ENCODE measurements around the gene ACTL7B.
A peak's percentile ranks its signal among the peaks of the same experiment; 100 is the strongest.
"Not testable (repeated sequence)": the region's sequence is repeated elsewhere in the genome, so short reads cannot be mapped to it uniquely, and the experiment has no call there.

Gene ACTL7B

GRCh38 chr9:108855888-108856287, at the start of gene ACTL7B:
Gene ACTL7B, minus strand, starts transcription at chr9:108855986. Its CDS starts 56 bp downstream, at chr9:108855930.
- Mint-ChIP-seq H3K9me3 (no peaks in the 10 kb centered on the region), H3K27me3 (no peaks in the 10 kb centered on the region), H3K36me3 (no peaks in the 10 kb centered on the region), H3K4me1 (peaks cover 0 to 8% of the 10 kb centered on the region in 2 donors), H3K4me3 (no peak within 1 kb of the TSS), H3K27ac (no peak within 1 kb of the TSS)
- no peak for ATAC-seq (replicated peaks)
- DNase-seq = no peak

- Mint-ChIP-seq H3K27me3 (no peaks in the 10 kb centered on the region), H3K9me3 (no peaks in the 10 kb centered on the region), H3K36me3 (peaks cover 50 to 62% of the 10 kb centered on the region in 2 donors), H3K4me1 (no peaks in the 10 kb centered on the region), H3K4me3 (no peak overlapping the region), H3K27ac (no peak overlapping the region)
- ATAC-seq (replicated peaks) = no peak
- no peak for DNase-seq
Observed at GRCh38 chr9:108905494-108905893, 49.7 kb upstream of the ACTL7B start.

- no peak overlapping the region for H3K4me3 Mint-ChIP-seq
- ATAC-seq (replicated peaks) (no peak), DNase-seq (no peak)
- no peak overlapping the region for H3K27ac Mint-ChIP-seq
- no peaks in the 10 kb centered on the region for H3K9me3 Mint-ChIP-seq
- no peaks in the 10 kb centered on the region for H3K27me3 Mint-ChIP-seq
- peaks cover 50 to 59% of the 10 kb centered on the region in 2 donors for H3K36me3 Mint-ChIP-seq
- H3K4me1 Mint-ChIP-seq = no peaks in the 10 kb centered on the region
Observed at GRCh38 chr9:108904161-108904560, 48.4 kb upstream of the ACTL7B start.

GRCh38 chr9:108903420-108904103, 47.8 kb upstream of the ACTL7B start:
- no peaks in the 10 kb centered on the region for H3K27me3 Mint-ChIP-seq
- peaks cover 50 to 53% of the 10 kb centered on the region in 2 donors for H3K36me3 Mint-ChIP-seq
- ATAC-seq (replicated peaks) (no peak), DNase-seq (no peak)
- H3K9me3 Mint-ChIP-seq = no peaks in the 10 kb centered on the region
- H3K4me1 Mint-ChIP-seq = no peaks in the 10 kb centered on the region
- H3K4me3 Mint-ChIP-seq = no peak overlapping the region
- no peak overlapping the region for H3K27ac Mint-ChIP-seq

GRCh38 chr9:108900176-108900575, 44.4 kb upstream of the ACTL7B start:
- H3K4me3 Mint-ChIP-seq = no peak overlapping the region
- no peaks in the 10 kb centered on the region for H3K4me1 Mint-ChIP-seq
- H3K27ac Mint-ChIP-seq = no peak overlapping the region
- ATAC-seq (replicated peaks) (no peak), DNase-seq (no peak)
- no peaks in the 10 kb centered on the region for H3K9me3 Mint-ChIP-seq
- peaks cover 54 to 56% of the 10 kb centered on the region in 2 donors for H3K36me3 Mint-ChIP-seq
- no peaks in the 10 kb centered on the region for H3K27me3 Mint-ChIP-seq

- not testable (repeated sequence) for H3K4me3 Mint-ChIP-seq; H3K27ac Mint-ChIP-seq; H3K9me3 Mint-ChIP-seq; H3K4me1 Mint-ChIP-seq; ATAC-seq (replicated peaks); H3K27me3 Mint-ChIP-seq; DNase-seq
- H3K36me3 Mint-ChIP-seq = peaks cover 59 to 63% of the 10 kb centered on the region in 2 donors
Observed at GRCh38 chr9:108899023-108899695, 43.4 kb upstream of the ACTL7B start.

GRCh38 chr9:108897324-108898096, 41.7 kb upstream of the ACTL7B start:
- H3K9me3 Mint-ChIP-seq = no peaks in the 10 kb centered on the region
- no peak overlapping the region for H3K4me3 Mint-ChIP-seq
- no peaks in the 10 kb centered on the region for H3K27me3 Mint-ChIP-seq
- peaks cover 57 to 67% of the 10 kb centered on the region in 2 donors for H3K36me3 Mint-ChIP-seq
- no peak for DNase-seq
- no peaks in the 10 kb centered on the region for H3K4me1 Mint-ChIP-seq
- no peak for ATAC-seq (replicated peaks)
- no peak overlapping the region for H3K27ac Mint-ChIP-seq

GRCh38 chr9:108894225-108894997, 38.6 kb upstream of the ACTL7B start:
- no peak for DNase-seq
- no peaks in the 10 kb centered on the region for H3K27me3 Mint-ChIP-seq
- H3K36me3 Mint-ChIP-seq = peaks cover 59 to 76% of the 10 kb centered on the region in 2 donors
- H3K9me3 Mint-ChIP-seq = no peaks in the 10 kb centered on the region
- H3K4me1 Mint-ChIP-seq = no peaks in the 10 kb centered on the region
- no peak overlapping the region for H3K4me3 Mint-ChIP-seq
- H3K27ac Mint-ChIP-seq = no peak overlapping the region
- ATAC-seq (replicated peaks) = no peak

GRCh38 chr9:108889649-108890067, 33.9 kb upstream of the ACTL7B start:
- ATAC-seq (replicated peaks) (no peak), DNase-seq (no peak)
- peaks cover 48 to 75% of the 10 kb centered on the region in 2 donors for H3K36me3 Mint-ChIP-seq
- H3K4me3 Mint-ChIP-seq = no peak overlapping the region
- no peaks in the 10 kb centered on the region for H3K9me3 Mint-ChIP-seq
- H3K27ac Mint-ChIP-seq = no peak overlapping the region
- no peaks in the 10 kb centered on the region for H3K27me3 Mint-ChIP-seq
- H3K4me1 Mint-ChIP-seq = peaks cover 12 to 22% of the 10 kb centered on the region in 2 donors

GRCh38 chr9:108886594-108887271, 30.9 kb upstream of the ACTL7B start:
- not testable (repeated sequence) for H3K27me3 Mint-ChIP-seq; DNase-seq; ATAC-seq (replicated peaks); H3K27ac Mint-ChIP-seq; H3K4me3 Mint-ChIP-seq; H3K9me3 Mint-ChIP-seq
- Mint-ChIP-seq H3K36me3 (peaks cover 45 to 65% of the 10 kb centered on the region in 2 donors), H3K4me1 (peaks cover 12 to 22% of the 10 kb centered on the region in 2 donors)

GRCh38 chr9:108885643-108886348, 30.0 kb upstream of the ACTL7B start:
- H3K36me3 Mint-ChIP-seq = peaks cover 42 to 58% of the 10 kb centered on the region in 2 donors
- peak; percentile 47 for DNase-seq
- ATAC-seq (replicated peaks) = peak; percentile 98 to 100
- H3K4me3 Mint-ChIP-seq = peak overlapping the region in 1 of 2 donors; percentile 40
- no peaks in the 10 kb centered on the region for H3K9me3 Mint-ChIP-seq
- no peaks in the 10 kb centered on the region for H3K27me3 Mint-ChIP-seq
- peak overlapping the region; percentile 39 for H3K27ac Mint-ChIP-seq
- H3K4me1 Mint-ChIP-seq = peaks cover 12 to 22% of the 10 kb centered on the region in 2 donors

- DNase-seq = no peak
Observed at GRCh38 chr9:108884701-108885100, 28.9 kb upstream of the ACTL7B start.

GRCh38 chr9:108883085-108883484, 27.3 kb upstream of the ACTL7B start:
- Mint-ChIP-seq H3K4me3 (no peak overlapping the region), H3K27ac (no peak overlapping the region), H3K9me3 (no peaks in the 10 kb centered on the region), H3K4me1 (peaks cover 11 to 21% of the 10 kb centered on the region in 2 donors), H3K36me3 (peaks cover 34 to 68% of the 10 kb centered on the region in 2 donors), H3K27me3 (no peaks in the 10 kb centered on the region)
- DNase-seq (no peak), ATAC-seq (replicated peaks) (no peak)

More at GRCh38 chr9:108884701-108885100, 28.9 kb upstream of the ACTL7B start:
- no peaks in the 10 kb centered on the region for H3K9me3 Mint-ChIP-seq
- H3K4me1 Mint-ChIP-seq = peaks cover 12 to 22% of the 10 kb centered on the region in 2 donors
- H3K36me3 Mint-ChIP-seq = peaks cover 36 to 59% of the 10 kb centered on the region in 2 donors
- no peak overlapping the region for H3K27ac Mint-ChIP-seq
- ATAC-seq (replicated peaks) = no peak
- H3K27me3 Mint-ChIP-seq = no peaks in the 10 kb centered on the region
- no peak overlapping the region for H3K4me3 Mint-ChIP-seq

Data from stimulated activated naive B cell treated with anti-CD40 and anti-IgM and Interleukin-4, amounts not matched to agents 10 μg/mL and 1 μg/mL and 100 μg/mL, for 72 hours (primary cell).